Esophagus muscularis mucosa (tissue), 3 donors: ENCODE measurements around the gene USP17L21.
"Not testable (repeated sequence)": the region's sequence is repeated elsewhere in the genome, so short reads cannot be mapped to it uniquely, and the experiment has no call there.

Source experiments
- CTCF ChIP-seq, 3 experiments: fragments of 200-600 bp in 2 of 3; fragments of 450-650 bp in 1 of 3; sonication (generic) in 2 of 3; IDR thresholded peaks; one replicate each; pipeline ENCODE4 v1.5.1; 2017 to 2019; ENCODE audit warnings: antibody characterized with exemption in 3 of 3, mild to moderate bottlenecking in 2 of 3, moderate library complexity in 1 of 3
- POLR2A ChIP-seq: fragments of 450-650 bp; IDR thresholded peaks from one replicate; pipeline ENCODE4 v1.6.1; 2017; ENCODE audit warnings: antibody characterized with exemption, moderate library complexity, mild to moderate bottlenecking, low read depth

DNA sequence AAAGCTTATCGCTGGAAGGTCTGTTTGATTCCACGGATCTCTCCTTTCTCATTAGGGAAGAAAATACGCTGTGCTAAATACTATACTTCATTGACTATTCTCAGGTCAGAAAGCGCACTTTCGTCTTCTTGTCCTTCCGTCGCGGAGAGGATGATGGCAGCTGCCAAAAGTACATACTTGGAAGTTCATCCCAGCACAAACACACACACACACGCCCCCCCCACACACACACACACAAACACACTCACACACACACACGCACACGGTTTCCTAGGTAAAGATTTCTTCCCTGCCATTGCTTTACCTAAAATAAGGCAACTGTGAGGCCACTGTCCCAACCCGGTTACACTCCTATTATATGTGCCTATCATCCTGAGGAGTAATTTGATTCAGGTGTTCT lies 24.2 kb upstream of the USP17L21 start:
- TF ChIP-seq CTCF (IDR thresholded peaks at IDR 0.05); POLR2A: not testable (repeated sequence)
